Keratinocyte (primary cell): ENCODE measurements around the gene SEMA3A.

Experiments
- CTCF ChIP-seq, 3 experiments: IDR thresholded peaks in 1 of 3; conservative IDR thresholded peaks in 1 of 3; optimal IDR thresholded peaks in 1 of 3; 2 replicates in 2 of 3; 3 replicates in 1 of 3; pipeline versions ENCODE3 to v1.5.1; 2011; ENCODE audit warnings: low read length in 3 of 3, mild to moderate bottlenecking in 3 of 3, moderate library complexity in 2 of 3, control low read depth in 1 of 3, inconsistent platforms in 1 of 3; ENCODE audit not compliant: insufficient read depth in 2 of 3; ENCODE audit errors: extremely low read depth in 1 of 3
- EZH2 ChIP-seq: IDR thresholded peaks from one replicate; pipeline ENCODE4 v1.6.1; 2012; ENCODE audit warnings: inconsistent platforms, mild to moderate bottlenecking, low read length, moderate library complexity

- TF ChIP-seq CTCF (optimal IDR thresholded peaks at IDR 0.05 in 1 of 3, IDR thresholded peaks at IDR 0.05 in 1 of 3, conservative IDR thresholded peaks at IDR 0.05 in 1 of 3; ENCODE audit: extremely low read depth in 1 of 3, insufficient read depth in 2 of 3, low read length in 3 of 3) = no peak
- TF ChIP-seq EZH2 = no peak
Measured at GRCh38 chr7:84139986-84140729, 54.4 kb downstream of the SEMA3A start.
